GM23338 (cell line): ENCODE results near the gene PARL. TPM values are rescaled to one million over a fixed set of nuclear protein-coding genes. Genes with fewer than 3 reads are reported as not detected.

ENCODE experiments used
- ATAC-seq: fragments of 200-7000 bp; cut with Tn5 transposase; 3 replicates; pipeline ENCODE4 v1.9.1; 2020
- DNase-seq: peaks from one replicate; pipeline ENCODE4 v3.0.0-alpha.2; 2015; ENCODE audit warnings: low spot score
- H2AFZ ChIP-seq: fragments of 200-600 bp; sonication (generic); 2 replicates; pipeline ENCODE4 v1.8.0; 2016; ENCODE audit warnings: antibody characterized with exemption, mild to moderate bottlenecking, moderate library complexity
- H3F3A ChIP-seq: fragments of 200-600 bp; sonication (generic); replicated peaks from 2 replicates; pipeline ENCODE4 v1.8.0; 2017; ENCODE audit warnings: antibody characterized with exemption, mixed run types, low read depth
- H3K27ac ChIP-seq: fragments of 200-600 bp; sonication (generic); 2 replicates; pipeline ENCODE4 v1.6.1; 2016; ENCODE audit warnings: low read depth
- H3K27me3 ChIP-seq: fragments of 200-600 bp; sonication (generic); 2 replicates; pipeline ENCODE4 v1.8.0; 2016; ENCODE audit warnings: mild to moderate bottlenecking, mixed run types, moderate library complexity; ENCODE audit not compliant: insufficient read depth
- H3K36me3 ChIP-seq: fragments of 200-600 bp; sonication (generic); 2 replicates; pipeline ENCODE4 v1.8.0; 2016; ENCODE audit warnings: mild to moderate bottlenecking; ENCODE audit not compliant: insufficient read depth
- H3K4me1 ChIP-seq: fragments of 200-600 bp; sonication (generic); 2 replicates; pipeline ENCODE4 v1.8.0; 2016; ENCODE audit warnings: mild to moderate bottlenecking, moderate library complexity; ENCODE audit not compliant: insufficient read depth
- H3K4me2 ChIP-seq: fragments of 200-600 bp; sonication (generic); 2 replicates; pipeline ENCODE4 v1.7.1; 2017; ENCODE audit warnings: mixed run types
- H3K4me3 ChIP-seq: fragments of 200-600 bp; sonication (generic); 2 replicates; pipeline ENCODE4 v1.6.1; 2016; ENCODE audit warnings: mixed run types
- H3K79me2 ChIP-seq: fragments of 200-600 bp; sonication (generic); replicated peaks from 2 replicates; pipeline ENCODE4 v1.8.0; 2017; ENCODE audit warnings: mild to moderate bottlenecking; ENCODE audit not compliant: insufficient read depth
- H3K9me2 ChIP-seq: fragments of 200-600 bp; sonication (generic); 2 replicates; pipeline ENCODE4 v1.8.0; 2017; ENCODE audit not compliant: insufficient read depth
- H4K20me1 ChIP-seq: fragments of 200-600 bp; sonication (generic); replicated peaks from 2 replicates; pipeline ENCODE4 v1.8.0; 2017; ENCODE audit warnings: mild to moderate bottlenecking; ENCODE audit not compliant: insufficient read depth
- H3K27ac Mint-ChIP-seq: 2 replicates; pipeline ENCODE4 v1.8.0; 2020; ENCODE audit warnings: inconsistent platforms, mild to moderate bottlenecking, moderate library complexity, mixed read lengths
- H3K27me3 Mint-ChIP-seq: 3 replicates; pipeline ENCODE4 v1.8.0; 2022; ENCODE audit warnings: low read depth, mild to moderate bottlenecking, moderate library complexity, mixed read lengths, inconsistent platforms; ENCODE audit not compliant: insufficient read depth, poor library complexity
- H3K36me3 Mint-ChIP-seq: 3 replicates; pipeline ENCODE4 v1.8.0; 2021; ENCODE audit warnings: low read depth, mild to moderate bottlenecking, inconsistent platforms, moderate library complexity, mixed read lengths
- H3K4me1 Mint-ChIP-seq: 3 replicates; pipeline ENCODE4 v1.8.0; 2020; ENCODE audit warnings: mild to moderate bottlenecking, inconsistent platforms, mixed read lengths
- H3K4me3 Mint-ChIP-seq: 3 replicates; pipeline ENCODE4 v1.8.0; 2021; ENCODE audit warnings: moderate library complexity, mild to moderate bottlenecking, inconsistent platforms, mixed read lengths
- H3K9me3 Mint-ChIP-seq: 3 replicates; pipeline ENCODE4 v1.8.0; 2020; ENCODE audit warnings: moderate library complexity, mild to moderate bottlenecking, inconsistent platforms, mixed read lengths
- CREB1 ChIP-seq: fragments of 250-450 bp; sonication (Bioruptor Pico); IDR thresholded peaks from 2 replicates; pipeline ENCODE4 v1.5.0; 2020; ENCODE audit warnings: low read depth, mild to moderate bottlenecking, moderate library complexity
- CTCF ChIP-seq, 2 experiments: fragments of 200-600 bp in 1 of 2; sonication (generic) in 1 of 2; conservative IDR thresholded peaks; 2 replicates each; pipeline versions ENCODE4 v1.5.1 to v1.6.1; 2016 to 2017; ENCODE audit warnings: antibody characterized with exemption in 2 of 2, low read depth in 2 of 2, mild to moderate bottlenecking in 2 of 2, moderate library complexity in 1 of 2
- ETS1 ChIP-seq: IDR thresholded peaks from 2 replicates; pipeline ENCODE4 v1.6.1; 2016; ENCODE audit warnings: antibody characterized with exemption
- EZH2 ChIP-seq: fragments of 200-600 bp; sonication (generic); IDR thresholded peaks from one replicate; pipeline ENCODE4 v1.8.0; 2017; ENCODE audit warnings: antibody characterized with exemption, mild to moderate bottlenecking, low read depth; ENCODE audit not compliant: unreplicated experiment
- EZH2phosphoT487 ChIP-seq: fragments of 200-600 bp; sonication (generic); IDR thresholded peaks from one replicate; pipeline ENCODE4 v1.8.1; 2018; ENCODE audit warnings: antibody characterized with exemption; ENCODE audit not compliant: unreplicated experiment
- JUNB ChIP-seq: IDR thresholded peaks from one replicate; pipeline ENCODE4 v1.6.1; 2016; ENCODE audit warnings: antibody characterized with exemption; ENCODE audit not compliant: unreplicated experiment
- NANOG ChIP-seq: IDR thresholded peaks from 2 replicates; pipeline ENCODE4 v1.6.1; 2016; ENCODE audit warnings: antibody characterized with exemption, borderline replicate concordance
- POLR2AphosphoS5 ChIP-seq: IDR thresholded peaks from 2 replicates; pipeline ENCODE4 v1.6.1; 2016; ENCODE audit warnings: antibody characterized with exemption, low read depth
- REST ChIP-seq: IDR thresholded peaks from one replicate; pipeline ENCODE4 v1.6.1; 2018; ENCODE audit warnings: antibody characterized with exemption; ENCODE audit not compliant: unreplicated experiment
- STAT1 ChIP-seq: IDR thresholded peaks from one replicate; pipeline ENCODE4 v1.6.1; 2016; ENCODE audit warnings: antibody characterized with exemption; ENCODE audit not compliant: unreplicated experiment
- ZNF114 ChIP-seq: fragments of 250-450 bp; sonication (Bioruptor Pico); IDR thresholded peaks from 2 replicates; pipeline ENCODE4 v1.5.0; 2020; ENCODE audit warnings: mild to moderate bottlenecking, moderate library complexity
- ZNF331 ChIP-seq: fragments of 250-450 bp; sonication (Bioruptor Pico); IDR thresholded peaks from 2 replicates; pipeline ENCODE4 v1.5.0; 2020; ENCODE audit warnings: low read depth, mild to moderate bottlenecking, moderate library complexity
- ZNF462 ChIP-seq: fragments of 250-450 bp; sonication (Bioruptor Pico); IDR thresholded peaks from 2 replicates; pipeline ENCODE4 v1.5.0; 2020; ENCODE audit warnings: mild to moderate bottlenecking, moderate library complexity
- polyA plus RNA-seq: library from polyadenylated mRNA; unstranded; fragments of >200 nt; fragmentation: Nextera tagmentation; extraction: Ambion mirVana; gene quantifications from 2 replicates; pipeline ENCODE4 v1.2.1, GENCODE V29; 2016
- total RNA-seq: library from RNA; depleted of rRNA; stranded (reverse); fragments of >200 nt; shearing (Covaris generic); gene quantifications from 2 replicates; pipeline ENCODE4 v1.2.3, GENCODE V29; 2014

Gene PARL
- total and polyA plus RNA-seq, 2 experiments from 2014 or later = 67.5 to 78.7 TPM

GRCh38 chr3:183837390-183837789 is 47.3 kb downstream of the PARL start:
- H3K27ac Mint-ChIP-seq = no peak overlapping the region
- peaks cover 64% of the 10 kb centered on the region for H3K36me3 Mint-ChIP-seq
- no peaks in the 10 kb centered on the region for H3F3A ChIP-seq
- no peaks in the 10 kb centered on the region for H3K79me2 ChIP-seq
- no peaks in the 10 kb centered on the region for H3K27me3 ChIP-seq
- no peak for TF ChIP-seq STAT1
- no peak for TF ChIP-seq ZNF114 (CRISPR knock-in tag)
- TF ChIP-seq ETS1 = no peak
- no peak for TF ChIP-seq EZH2
- no peak for TF ChIP-seq JUNB
- no peak for TF ChIP-seq ZNF462 (CRISPR knock-in tag)
- no peak for TF ChIP-seq POLR2AphosphoS5
- TF ChIP-seq EZH2phosphoT487 = no peak
- TF ChIP-seq REST = no peak
- no peak for TF ChIP-seq CREB1 (CRISPR knock-in tag)
- TF ChIP-seq NANOG = no peak
- no peak for TF ChIP-seq ZNF331 (CRISPR knock-in tag)
- TF ChIP-seq CTCF (conservative IDR thresholded peaks at IDR 0.05; ENCODE audit: low read depth in 2 of 2) = no peak
- H3K4me1 Mint-ChIP-seq = no peaks in the 10 kb centered on the region
- no peaks in the 10 kb centered on the region for H3K9me2 ChIP-seq
- H3K27ac ChIP-seq = no peak overlapping the region
- peaks cover 6% of the 10 kb centered on the region; the same call in 1 of the 2 replicates for H4K20me1 ChIP-seq
- DNase-seq (no peak), ATAC-seq (no peak)
- H2AFZ ChIP-seq = no peak overlapping the region
- no peaks in the 10 kb centered on the region for H3K9me3 Mint-ChIP-seq
- no peak overlapping the region for H3K4me3 ChIP-seq
- H3K36me3 ChIP-seq = peaks cover 13% of the 10 kb centered on the region
- no peaks in the 10 kb centered on the region for H3K4me1 ChIP-seq
- no peak overlapping the region for H3K4me2 ChIP-seq
- peaks cover 2% of the 10 kb centered on the region for H3K27me3 Mint-ChIP-seq
- no peak overlapping the region for H3K4me3 Mint-ChIP-seq
